DND-41 (cell line): ENCODE results near the gene C8B.

Experiments
- ATAC-seq: fragments of 200-7000 bp; cut with Tn5 transposase; 3 replicates; pipeline ENCODE4 v1.9.1; 2021; ENCODE audit warnings: low read depth; ENCODE audit not compliant: insufficient read depth
- DNase-seq: peaks from one replicate; pipeline ENCODE4 v3.0.0-alpha.2; 2020
- H2AFZ ChIP-seq: 2 replicates; pipeline ENCODE4 v1.6.0; 2012; ENCODE audit warnings: low read depth, low read length
- H3K27ac ChIP-seq: 2 replicates; pipeline ENCODE4 v1.5.1; 2012; ENCODE audit warnings: low read length, inconsistent platforms
- H3K27me3 ChIP-seq: fragments of 200-600 bp; sonication (generic); 2 replicates; pipeline ENCODE4 v1.6.0; 2012; ENCODE audit warnings: low read length, mild to moderate bottlenecking, inconsistent platforms; ENCODE audit not compliant: insufficient read depth, poor library complexity
- H3K36me3 ChIP-seq: 2 replicates; pipeline ENCODE4 v1.5.1; 2012; ENCODE audit warnings: low read length, inconsistent platforms; ENCODE audit not compliant: insufficient read depth
- H3K4me1 ChIP-seq: 2 replicates; pipeline ENCODE4 v1.5.1; 2012; ENCODE audit warnings: mild to moderate bottlenecking, low read length; ENCODE audit not compliant: insufficient read depth
- H3K4me2 ChIP-seq: 2 replicates; pipeline ENCODE4 v1.6.0; 2012; ENCODE audit warnings: mild to moderate bottlenecking, moderate library complexity, low read length, inconsistent platforms; ENCODE audit not compliant: insufficient read depth
- H3K4me3 ChIP-seq, 2 experiments: fragments of 200-600 bp in 1 of 2; shearing (Covaris generic) in 1 of 2; 2 replicates each; pipeline ENCODE4 v1.5.1; 2012 to 2016; ENCODE audit warnings: inconsistent platforms in 2 of 2, low read length in 2 of 2, mild to moderate bottlenecking in 2 of 2, low read depth in 1 of 2, moderate library complexity in 1 of 2
- H3K79me2 ChIP-seq: 2 replicates; pipeline ENCODE4 v1.6.0; 2012; ENCODE audit warnings: low read length, inconsistent platforms; ENCODE audit not compliant: insufficient read depth
- H3K9ac ChIP-seq: 2 replicates; pipeline ENCODE4 v1.6.0; 2012; ENCODE audit warnings: low read depth, mild to moderate bottlenecking, inconsistent platforms, low read length, moderate library complexity
- H3K9me3 ChIP-seq: 2 replicates; pipeline ENCODE4 v1.5.1; 2012; ENCODE audit warnings: low read length, moderate library complexity, mild to moderate bottlenecking, inconsistent platforms; ENCODE audit not compliant: insufficient read depth, severe bottlenecking
- H4K20me1 ChIP-seq: 2 replicates; pipeline ENCODE4 v1.6.0; 2012; ENCODE audit warnings: low read length; ENCODE audit not compliant: insufficient read depth
- EZH2 ChIP-seq: IDR thresholded peaks from 3 replicates; pipeline ENCODE4 v1.6.1; 2012; ENCODE audit warnings: borderline replicate concordance, low read depth, mild to moderate bottlenecking, moderate library complexity, low read length, inconsistent platforms; ENCODE audit not compliant: severe bottlenecking
- TF ChIP-seq, protein P1 (sequence below): IDR thresholded peaks from 2 replicates; pipeline ENCODE4 v1.5.1; 2012; ENCODE audit warnings: borderline replicate concordance, low read length, moderate library complexity, mild to moderate bottlenecking; ENCODE audit not compliant: poor library complexity, severe bottlenecking; ENCODE audit errors: extremely low read depth

C8B gene

DNA sequence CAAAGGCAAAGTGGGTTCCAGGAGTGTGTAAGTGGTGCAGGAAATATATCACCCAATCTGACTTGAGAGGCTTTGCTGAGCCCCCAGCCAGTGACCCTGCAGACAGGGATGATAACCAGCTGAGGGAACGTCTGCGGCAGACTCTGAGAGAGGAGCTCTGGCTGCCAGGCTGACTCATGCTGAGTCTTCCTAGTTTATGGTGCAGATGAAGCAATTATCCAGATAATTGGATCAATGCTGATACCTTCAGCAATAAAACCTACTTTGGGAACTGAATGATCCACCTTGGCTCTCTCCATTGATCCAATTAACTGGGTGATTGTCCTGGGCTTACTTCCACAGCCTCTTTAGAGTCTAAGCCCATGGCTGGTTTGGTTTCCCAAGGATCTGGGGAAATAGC lies 7.3 kb downstream of the C8B start:
- Histone ChIP-seq H3K4me2 (no peak overlapping the region), H3K4me3 (no peak overlapping the region), H2AFZ (no peak overlapping the region), H3K9me3 (no peaks in the 10 kb centered on the region), H3K79me2 (no peaks in the 10 kb centered on the region), H3K27me3 (no peaks in the 10 kb centered on the region), H3K36me3 (no peaks in the 10 kb centered on the region), H3K4me1 (no peaks in the 10 kb centered on the region), H3K27ac (no peak overlapping the region), H4K20me1 (no peaks in the 10 kb centered on the region), H3K9ac (no peak overlapping the region)
- DNase-seq (no peak), ATAC-seq (no peak)
- TF ChIP-seq, protein P1, sequence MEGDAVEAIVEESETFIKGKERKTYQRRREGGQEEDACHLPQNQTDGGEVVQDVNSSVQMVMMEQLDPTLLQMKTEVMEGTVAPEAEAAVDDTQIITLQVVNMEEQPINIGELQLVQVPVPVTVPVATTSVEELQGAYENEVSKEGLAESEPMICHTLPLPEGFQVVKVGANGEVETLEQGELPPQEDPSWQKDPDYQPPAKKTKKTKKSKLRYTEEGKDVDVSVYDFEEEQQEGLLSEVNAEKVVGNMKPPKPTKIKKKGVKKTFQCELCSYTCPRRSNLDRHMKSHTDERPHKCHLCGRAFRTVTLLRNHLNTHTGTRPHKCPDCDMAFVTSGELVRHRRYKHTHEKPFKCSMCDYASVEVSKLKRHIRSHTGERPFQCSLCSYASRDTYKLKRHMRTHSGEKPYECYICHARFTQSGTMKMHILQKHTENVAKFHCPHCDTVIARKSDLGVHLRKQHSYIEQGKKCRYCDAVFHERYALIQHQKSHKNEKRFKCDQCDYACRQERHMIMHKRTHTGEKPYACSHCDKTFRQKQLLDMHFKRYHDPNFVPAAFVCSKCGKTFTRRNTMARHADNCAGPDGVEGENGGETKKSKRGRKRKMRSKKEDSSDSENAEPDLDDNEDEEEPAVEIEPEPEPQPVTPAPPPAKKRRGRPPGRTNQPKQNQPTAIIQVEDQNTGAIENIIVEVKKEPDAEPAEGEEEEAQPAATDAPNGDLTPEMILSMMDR, result no peak
- no peak for TF ChIP-seq EZH2

DNA sequence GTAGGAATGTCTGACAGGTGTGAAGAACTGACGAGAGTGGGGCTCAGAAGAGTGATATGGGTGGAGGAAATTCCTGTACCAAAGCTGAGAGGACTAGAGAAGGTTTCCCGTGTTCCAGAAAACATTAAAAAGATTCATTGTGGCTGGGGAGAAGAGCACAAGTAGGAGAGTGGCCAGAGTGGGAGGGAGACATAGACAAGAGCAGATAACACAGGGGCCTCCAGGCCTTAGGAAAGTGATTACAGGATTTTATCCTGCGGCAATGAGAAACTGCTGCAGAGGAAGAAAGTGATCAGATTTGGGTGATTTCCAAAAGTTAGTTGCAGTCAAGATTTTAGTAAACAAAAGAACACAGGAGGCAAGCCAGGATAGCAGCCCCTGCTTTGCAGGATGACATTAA lies 7.9 kb downstream of the C8B start:
- no peak overlapping the region for H3K4me3 ChIP-seq
- no peak for DNase-seq
- H3K36me3 ChIP-seq, result no peaks in the 10 kb centered on the region
- H4K20me1 ChIP-seq, result no peaks in the 10 kb centered on the region
- no peak overlapping the region for H3K4me2 ChIP-seq
- ATAC-seq, result no peak
- no peak overlapping the region for H3K9ac ChIP-seq
- no peak overlapping the region for H2AFZ ChIP-seq
- no peak overlapping the region for H3K27ac ChIP-seq
- no peaks in the 10 kb centered on the region for H3K9me3 ChIP-seq
- no peaks in the 10 kb centered on the region for H3K4me1 ChIP-seq
- TF ChIP-seq, protein P1, result no peak
- TF ChIP-seq EZH2, result no peak
- H3K79me2 ChIP-seq, result no peaks in the 10 kb centered on the region
- H3K27me3 ChIP-seq, result no peaks in the 10 kb centered on the region

DNA sequence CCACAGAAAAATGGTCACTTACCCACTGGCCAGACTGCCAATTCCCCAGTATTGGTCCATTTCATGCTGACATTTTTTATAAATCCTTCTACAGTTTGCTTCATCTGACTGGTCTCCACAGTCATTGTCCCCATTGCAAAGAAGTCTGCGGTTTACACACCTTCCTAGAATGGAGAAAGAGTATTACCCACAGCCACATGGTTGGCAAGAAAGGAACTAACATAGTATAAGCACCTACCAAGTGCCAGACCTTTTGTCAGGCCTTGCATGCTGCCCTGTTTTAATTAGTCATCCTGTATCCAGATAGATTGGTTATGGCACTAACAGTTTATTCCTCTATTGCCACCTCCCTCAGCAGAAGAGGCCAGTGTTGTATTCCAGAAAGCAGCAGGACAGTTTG lies 11.2 kb downstream of the C8B start:
- H3K9me3 ChIP-seq, result no peaks in the 10 kb centered on the region
- no peak overlapping the region for H3K4me2 ChIP-seq
- H2AFZ ChIP-seq, result no peak overlapping the region
- H3K79me2 ChIP-seq, result no peaks in the 10 kb centered on the region
- H3K27ac ChIP-seq, result no peak overlapping the region
- TF ChIP-seq EZH2, result no peak
- TF ChIP-seq, protein P1, result no peak
- H3K4me1 ChIP-seq, result no peaks in the 10 kb centered on the region
- DNase-seq (no peak), ATAC-seq (no peak)
- no peaks in the 10 kb centered on the region for H3K27me3 ChIP-seq
- H3K9ac ChIP-seq, result no peak overlapping the region
- H3K4me3 ChIP-seq, result no peak overlapping the region
- no peaks in the 10 kb centered on the region for H3K36me3 ChIP-seq
- H4K20me1 ChIP-seq, result no peaks in the 10 kb centered on the region

DNA sequence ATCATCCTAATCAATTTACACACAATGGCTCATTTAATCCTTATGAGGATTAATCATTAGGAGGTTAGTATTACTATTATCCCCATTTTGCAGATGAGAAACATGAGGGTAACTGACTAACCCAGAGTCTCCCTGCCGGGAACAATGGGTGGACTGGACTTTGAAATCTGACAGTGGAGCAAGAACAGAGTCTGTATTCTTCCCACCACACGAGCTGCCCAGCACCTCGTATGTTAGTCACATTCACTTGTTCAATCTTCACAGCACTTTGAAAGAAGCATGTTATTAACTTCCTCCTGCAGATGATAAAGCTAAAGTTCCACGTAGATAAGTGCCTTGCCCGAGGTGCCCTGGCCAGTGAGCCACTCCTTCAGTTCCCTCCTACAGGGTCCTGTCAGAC lies 12.4 kb downstream of the C8B start:
- H3K36me3 ChIP-seq, result no peaks in the 10 kb centered on the region
- H3K9ac ChIP-seq, result no peak overlapping the region
- no peak for TF ChIP-seq EZH2
- TF ChIP-seq, protein P1, result no peak
- no peak overlapping the region for H2AFZ ChIP-seq
- H3K79me2 ChIP-seq, result no peaks in the 10 kb centered on the region
- H4K20me1 ChIP-seq, result no peaks in the 10 kb centered on the region
- H3K4me2 ChIP-seq, result no peak overlapping the region
- ATAC-seq (no peak), DNase-seq (no peak)
- H3K4me3 ChIP-seq, result no peak overlapping the region
- H3K9me3 ChIP-seq, result no peaks in the 10 kb centered on the region
- no peaks in the 10 kb centered on the region for H3K27me3 ChIP-seq
- H3K4me1 ChIP-seq, result no peaks in the 10 kb centered on the region
- no peak overlapping the region for H3K27ac ChIP-seq
